Measurements from ENCODE around the gene SH3BP4.

- no peak for TF ChIP-seq CTCF (IDR thresholded peaks at IDR 0.05)
- TF ChIP-seq POLR2A (IDR thresholded peaks at IDR 0.05), result no peak
These were observed 35.9 kb downstream of the SH3BP4 start for GRCh38 chr2:234987754-234988153.

Measured in uterus (tissue), 2 donors.